Ovary (tissue), 9 donors: ENCODE results near the gene CHD9. TPM values are rescaled to one million over a fixed set of nuclear protein-coding genes. Genes with fewer than 3 reads are reported as not detected.
"Not testable (repeated sequence)": the region's sequence is repeated elsewhere in the genome, so short reads cannot be mapped to it uniquely, and the experiment has no call there.

ENCODE experiments used
- DNase-seq, 5 donors: peaks; one replicate each; pipeline ENCODE4 v3.0.0-alpha.2; 2019 to 2020
- H3K27ac ChIP-seq, 2 donors: fragments of 200-600 bp; one replicate each; pipeline versions ENCODE4 v1.5.1 to v1.8.0; 2019 to 2022
- H3K27me3 ChIP-seq: fragments of 200-600 bp; one replicate; pipeline ENCODE4 v1.8.0; 2022
- H3K36me3 ChIP-seq: fragments of 200-600 bp; sonication (generic); one replicate; pipeline ENCODE4 v1.5.1; 2019
- H3K4me1 ChIP-seq: one replicate; pipeline ENCODE4 v1.8.1; 2013; ENCODE audit warnings: mild to moderate bottlenecking, moderate library complexity; ENCODE audit not compliant: insufficient read depth
- H3K4me3 ChIP-seq: fragments of 200-600 bp; sonication (generic); one replicate; pipeline ENCODE4 v1.5.1; 2017
- H3K9me3 ChIP-seq, 2 donors: fragments of 200-600 bp in 1 of 2; sonication (generic) in 1 of 2; one replicate each; pipeline versions ENCODE4 v1.5.1 to v1.8.1; 2013 to 2019; ENCODE audit warnings: mild to moderate bottlenecking in 1 of 2, moderate library complexity in 1 of 2
- CTCF ChIP-seq, 3 donors: fragments of 450-650 bp in 2 of 3; fragments of 200-600 bp in 1 of 3; IDR thresholded peaks; one replicate each; pipeline versions ENCODE4 v1.5.1 to v1.8.0; 2016 to 2022; ENCODE audit warnings: antibody characterized with exemption in 3 of 3, mild to moderate bottlenecking in 1 of 3
- EP300 ChIP-seq: sonication (generic); formaldehyde crosslinking; IDR thresholded peaks from one replicate; pipeline ENCODE4 v1.6.1; 2017; ENCODE audit warnings: antibody characterized with exemption
- POLR2A ChIP-seq: fragments of 450-650 bp; IDR thresholded peaks from one replicate; pipeline ENCODE4 v1.6.1; 2017; ENCODE audit warnings: antibody characterized with exemption, mild to moderate bottlenecking, moderate library complexity
- WGBS, 3 donors: extraction: QIAGEN DNeasy Blood & Tissue Kit in 1 of 3; methylation state at CpG; one replicate each; pipeline versions ENCODE4 v1.1.5 to v1.1.7; 2013 to 2017; 5-methylcytosine and 5-hydroxymethylcytosine counted together
- intact Hi-C, 4 donors: fragments of 100-400 bp; cut with DNase I; formaldehyde crosslinking; loops; one replicate each; pipeline versions ENCODE4 v1.11.0 to v1.15.1; 2022 to 2023
- polyA plus RNA-seq, 2 donors: library from polyadenylated mRNA; stranded (reverse); fragments of 200-250 nt in 1 of 2; fragments of 350-450 nt in 1 of 2; fragmentation: Illumina TruSeq in 1 of 2; extraction: RNeasy Lipid Tissue Mini Kit (QIAGEN cat#74804) in 1 of 2; gene quantifications; one replicate each; pipeline ENCODE4 v1.2.3, GENCODE V29; 2013 to 2014
- total RNA-seq, 7 donors: library from RNA; depleted of rRNA in 2 of 7; stranded (reverse); fragments of >200 nt in 2 of 7; fragmentation: NEBNext Ultra II Directional in 3 of 7; extraction: Animal tissue kit (Norgen Biotek cat#: 25700) in 3 of 7; gene quantifications; one replicate each; pipeline versions ENCODE4 v1.1.0 to v1.2.4, GENCODE V29; 2016 to 2023
- donor health status: DM: no; HTN: no; CAD: no; lungs with moderate emphysema.
- donor health status: DM: no; HTN: no; CAD: no.
- donor health status: Bipolar disorder and iron deficiency.
- donor health status: DM: yes; HTN: yes; CAD: no.
- donor health status: DM: no; HTN: no; CAD: no.
- donor health status: DM: yes; HTN: yes; CAD: no.

CHD9 gene
- total and polyA plus RNA-seq, 9 donors, result 11.8 to 100 (median 84.1) TPM

- intact Hi-C loops, result no loop called here
- WGBS, 3 donors, result 81 to 90% (median 88%) methylated on average over 6 of the region's 6 CpGs
- Histone ChIP-seq H3K27ac (no peak overlapping the region), H3K4me3 (no peak overlapping the region), H3K4me1 (peaks cover 1% of the 10 kb centered on the region), H3K9me3 (no peaks in the 10 kb centered on the region), H3K27me3 (no peaks in the 10 kb centered on the region), H3K36me3 (no peaks in the 10 kb centered on the region)
- DNase-seq, result no peak
- no peak for TF ChIP-seq EP300
- TF ChIP-seq POLR2A, result no peak
- no peak for TF ChIP-seq CTCF (IDR thresholded peaks at IDR 0.05)
Measured at GRCh38 chr16:53045341-53046220, 9.2 kb upstream of the CHD9 start.

GRCh38 chr16:53047515-53047914 lies 7.3 kb upstream of the CHD9 start:
- 90 to 94% (median 93%) methylated on average over 5 of the region's 5 CpGs for WGBS, 3 donors
- DNase-seq, H3K4me1 ChIP-seq, H3K36me3 ChIP-seq, H3K27ac ChIP-seq, H3K4me3 ChIP-seq, H3K9me3 ChIP-seq, H3K27me3 ChIP-seq, intact Hi-C loops: not testable (repeated sequence)

GRCh38 chr16:53048139-53048915 lies 6.5 kb upstream of the CHD9 start:
- Histone ChIP-seq H3K27ac (no peak overlapping the region), H3K27me3 (no peaks in the 10 kb centered on the region), H3K4me3 (no peak overlapping the region), H3K4me1 (peaks cover 1% of the 10 kb centered on the region), H3K9me3 (no peaks in the 10 kb centered on the region), H3K36me3 (no peaks in the 10 kb centered on the region)
- TF ChIP-seq POLR2A (no peak), EP300 (no peak)
- intact Hi-C loops, result no loop called here
- no peak for DNase-seq
- WGBS, 3 donors, result 89 to 97% (median 97%) methylated on average over 4 of the region's 4 CpGs

GRCh38 chr16:53051255-53051654 lies 3.5 kb upstream of the CHD9 start:
- H3K4me1 ChIP-seq, H3K27ac ChIP-seq, DNase-seq, H3K27me3 ChIP-seq, H3K4me3 ChIP-seq, H3K36me3 ChIP-seq, H3K9me3 ChIP-seq: not testable (repeated sequence)
- intact Hi-C loops, result loop anchor here in 2 of 4 donors (5.0 to 10.0 kb wide), 4 partner anchors 154 to 384 kb away; partner anchors contain the start of gene RBL2 (in 1 of the 2)
- WGBS, 3 donors, result 96 to 99% (median 96%) methylated on average over 3 to 4 of the region's 4 CpGs

GRCh38 chr16:53052519-53053501 lies 2.0 kb upstream of the CHD9 start, which contains the start of gene CHD9NB:
Gene CHD9NB (minus strand): TSS chr16:53052897. CDS start chr16:53044158, 8,739 bp downstream.
- intact Hi-C loops, result loop anchor here in 2 of 4 donors (5.0 to 10.0 kb wide), 4 partner anchors 152 to 382 kb away; partner anchors contain the start of gene RBL2 (in 1 of the 2)
- TF ChIP-seq POLR2A (no peak), EP300 (no peak)
- Histone ChIP-seq H3K27ac (no peak within 1 kb of the TSS), H3K9me3 (no peaks in the 10 kb centered on the region), H3K4me3 (no peak within 1 kb of the TSS), H3K4me1 (peaks cover 4% of the 10 kb centered on the region), H3K36me3 (no peaks in the 10 kb centered on the region), H3K27me3 (no peaks in the 10 kb centered on the region)
- no peak for DNase-seq
- WGBS, 3 donors, result 60 to 64% (median 63%) methylated on average over 2 of the region's 2 CpGs
